KMS-11 (cell line): ENCODE data around the gene NCAPH2.

ENCODE experiments used
- H2AFZ ChIP-seq: fragments of 200-600 bp; sonication (generic); 2 replicates; pipeline ENCODE4 v1.6.1; 2016; ENCODE audit warnings: antibody characterized with exemption, mixed run types, low read depth
- H3K27ac ChIP-seq: fragments of 200-600 bp; sonication (generic); 2 replicates; pipeline ENCODE4 v1.6.1; 2016; ENCODE audit warnings: mild to moderate bottlenecking, mixed run types
- H3K27me3 ChIP-seq: fragments of 200-600 bp; sonication (generic); 2 replicates; pipeline ENCODE4 v1.6.1; 2017; ENCODE audit warnings: mild to moderate bottlenecking, low read depth, mixed run types, moderate library complexity; ENCODE audit not compliant: insufficient read depth
- H3K36me3 ChIP-seq: fragments of 200-600 bp; sonication (generic); 2 replicates; pipeline ENCODE4 v1.6.1; 2017; ENCODE audit warnings: mild to moderate bottlenecking, mixed run types; ENCODE audit not compliant: insufficient read depth
- H3K4me1 ChIP-seq: fragments of 200-600 bp; sonication (generic); 2 replicates; pipeline ENCODE4 v1.6.1; 2016; ENCODE audit warnings: mild to moderate bottlenecking, low read depth, mixed run types; ENCODE audit not compliant: poor library complexity, severe bottlenecking
- H3K4me2 ChIP-seq: fragments of 200-600 bp; sonication (generic); 2 replicates; pipeline ENCODE4 v1.7.0; 2016; ENCODE audit warnings: mild to moderate bottlenecking, mixed run types
- H3K4me3 ChIP-seq: fragments of 200-600 bp; sonication (generic); IDR thresholded peaks from 2 replicates; pipeline ENCODE4 v1.6.1; 2017; ENCODE audit warnings: low read depth, low read length, mixed read lengths; ENCODE audit not compliant: insufficient read depth
- H3K79me2 ChIP-seq: fragments of 200-600 bp; sonication (generic); 2 replicates; pipeline ENCODE4 v1.6.1; 2016; ENCODE audit warnings: low read depth, mixed run types; ENCODE audit not compliant: insufficient read depth
- H3K9ac ChIP-seq: fragments of 200-600 bp; sonication (generic); 2 replicates; pipeline ENCODE4 v1.6.1; 2016; ENCODE audit warnings: mild to moderate bottlenecking, mixed run types
- H4K20me1 ChIP-seq: fragments of 200-600 bp; sonication (generic); 2 replicates; pipeline ENCODE4 v1.6.1; 2016; ENCODE audit warnings: mild to moderate bottlenecking, mixed run types; ENCODE audit not compliant: insufficient read depth
- TF ChIP-seq, protein P1 (sequence below): fragments of 200-600 bp; sonication (generic); conservative IDR thresholded peaks from 2 replicates; pipeline ENCODE4 v1.6.1; 2017; ENCODE audit warnings: low read depth, mild to moderate bottlenecking, antibody characterized with exemption, low read length, moderate library complexity, mixed read lengths

NCAPH2 gene

DNA sequence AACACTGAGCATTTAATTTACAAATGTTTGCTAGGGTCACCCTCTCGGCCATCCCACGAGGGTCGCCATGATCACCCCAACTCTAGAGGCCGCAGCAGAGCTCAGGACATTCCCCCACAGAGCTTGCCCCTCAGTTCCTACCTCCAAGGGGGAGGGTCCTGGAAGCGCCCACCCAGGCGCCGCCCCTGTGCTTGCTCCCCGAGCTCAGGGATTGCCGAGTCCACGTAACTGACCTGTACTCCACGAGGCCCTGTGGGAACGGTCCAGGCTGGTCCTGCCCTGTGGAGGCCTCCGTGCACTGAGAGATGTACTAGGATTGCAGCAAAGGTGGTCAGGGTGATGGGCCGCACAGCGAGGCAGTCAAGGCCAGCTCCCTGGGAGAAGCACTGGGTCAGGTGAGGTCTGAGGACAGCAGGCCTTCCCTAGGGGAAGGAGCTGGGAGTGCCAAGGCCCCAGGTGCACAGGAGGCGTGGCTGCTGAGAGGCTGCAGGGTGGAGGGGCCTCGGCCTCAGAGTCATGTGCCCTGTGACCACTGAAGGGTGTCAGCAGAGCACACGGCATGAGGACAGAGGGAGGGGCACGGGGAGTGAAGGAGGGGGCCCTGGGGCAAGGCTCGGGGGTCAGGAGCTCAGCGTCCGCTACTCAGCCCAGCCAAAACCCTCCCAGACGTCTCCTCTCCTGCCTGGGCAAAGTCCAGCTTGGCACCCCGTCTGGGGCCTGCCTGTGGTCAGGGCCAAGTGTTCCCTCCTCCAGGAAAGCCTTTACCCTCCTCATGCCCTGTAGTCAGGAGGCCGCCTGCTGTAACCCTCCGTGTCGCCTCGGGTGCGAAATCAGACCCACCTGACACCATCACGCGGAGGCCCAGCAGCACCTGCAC is 23.8 kb upstream of the NCAPH2 start:
- H4K20me1 ChIP-seq: no peaks in the 10 kb centered on the region
- H3K27me3 ChIP-seq: no peaks in the 10 kb centered on the region
- no peak overlapping the region for H3K4me3 ChIP-seq
- no peak overlapping the region for H3K9ac ChIP-seq
- no peaks in the 10 kb centered on the region for H3K36me3 ChIP-seq
- no peaks in the 10 kb centered on the region for H3K79me2 ChIP-seq
- H3K27ac ChIP-seq: no peak overlapping the region
- no peak overlapping the region for H2AFZ ChIP-seq
- TF ChIP-seq, protein P1, sequence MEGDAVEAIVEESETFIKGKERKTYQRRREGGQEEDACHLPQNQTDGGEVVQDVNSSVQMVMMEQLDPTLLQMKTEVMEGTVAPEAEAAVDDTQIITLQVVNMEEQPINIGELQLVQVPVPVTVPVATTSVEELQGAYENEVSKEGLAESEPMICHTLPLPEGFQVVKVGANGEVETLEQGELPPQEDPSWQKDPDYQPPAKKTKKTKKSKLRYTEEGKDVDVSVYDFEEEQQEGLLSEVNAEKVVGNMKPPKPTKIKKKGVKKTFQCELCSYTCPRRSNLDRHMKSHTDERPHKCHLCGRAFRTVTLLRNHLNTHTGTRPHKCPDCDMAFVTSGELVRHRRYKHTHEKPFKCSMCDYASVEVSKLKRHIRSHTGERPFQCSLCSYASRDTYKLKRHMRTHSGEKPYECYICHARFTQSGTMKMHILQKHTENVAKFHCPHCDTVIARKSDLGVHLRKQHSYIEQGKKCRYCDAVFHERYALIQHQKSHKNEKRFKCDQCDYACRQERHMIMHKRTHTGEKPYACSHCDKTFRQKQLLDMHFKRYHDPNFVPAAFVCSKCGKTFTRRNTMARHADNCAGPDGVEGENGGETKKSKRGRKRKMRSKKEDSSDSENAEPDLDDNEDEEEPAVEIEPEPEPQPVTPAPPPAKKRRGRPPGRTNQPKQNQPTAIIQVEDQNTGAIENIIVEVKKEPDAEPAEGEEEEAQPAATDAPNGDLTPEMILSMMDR: no peak
- no peak overlapping the region for H3K4me2 ChIP-seq
- no peaks in the 10 kb centered on the region for H3K4me1 ChIP-seq

DNA sequence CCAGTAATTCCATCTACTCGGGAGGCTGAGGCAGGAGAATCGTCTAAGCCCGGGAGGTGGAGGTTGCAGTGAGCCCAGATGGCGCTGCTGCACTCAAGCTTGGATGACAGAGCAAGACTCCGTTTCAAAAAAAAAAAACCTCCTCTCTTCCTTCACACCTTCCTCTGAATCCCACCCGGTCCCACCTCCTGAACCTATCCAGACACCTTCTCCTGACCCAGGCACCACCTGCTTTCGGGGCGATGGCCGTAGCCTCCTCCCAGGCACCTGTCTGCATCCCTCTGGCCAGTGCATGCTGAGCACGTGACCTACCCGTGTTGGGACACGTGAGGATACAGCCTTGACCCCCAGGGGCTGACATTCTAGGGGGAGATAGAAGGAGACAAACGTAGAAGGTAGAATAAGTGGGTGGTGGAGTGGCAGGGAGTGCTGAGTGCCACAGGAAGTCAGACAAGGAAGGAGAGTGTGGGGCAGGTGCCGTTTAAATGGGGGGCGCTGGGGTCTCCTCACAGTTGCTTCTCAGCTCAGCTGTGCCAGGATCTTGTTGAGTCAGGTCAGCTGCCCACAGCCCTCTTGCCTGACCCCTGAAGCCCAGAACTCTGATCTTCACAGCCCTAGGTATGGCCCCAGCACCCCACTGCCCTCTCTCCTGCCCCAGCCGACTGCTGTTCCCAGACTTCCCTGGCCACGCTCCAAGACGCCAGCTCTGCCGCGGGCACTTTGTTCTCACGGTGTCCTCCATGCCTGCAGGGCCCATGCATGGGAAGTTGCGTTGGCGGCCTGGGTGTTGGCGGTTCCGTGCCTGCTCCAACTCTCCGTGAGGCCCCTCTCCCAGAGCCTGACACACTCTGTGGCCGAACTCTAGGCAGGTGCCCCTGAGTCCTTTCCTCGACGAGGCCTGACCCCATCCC is 22.5 kb upstream of the NCAPH2 start:
- Histone ChIP-seq H3K27me3 (no peaks in the 10 kb centered on the region), H3K4me2 (no peak overlapping the region), H3K79me2 (no peaks in the 10 kb centered on the region), H2AFZ (no peak overlapping the region), H3K9ac (no peak overlapping the region), H3K4me1 (no peaks in the 10 kb centered on the region), H3K36me3 (no peaks in the 10 kb centered on the region), H3K4me3 (no peak overlapping the region), H3K27ac (no peak overlapping the region), H4K20me1 (no peaks in the 10 kb centered on the region)
- TF ChIP-seq, protein P1: no peak

DNA sequence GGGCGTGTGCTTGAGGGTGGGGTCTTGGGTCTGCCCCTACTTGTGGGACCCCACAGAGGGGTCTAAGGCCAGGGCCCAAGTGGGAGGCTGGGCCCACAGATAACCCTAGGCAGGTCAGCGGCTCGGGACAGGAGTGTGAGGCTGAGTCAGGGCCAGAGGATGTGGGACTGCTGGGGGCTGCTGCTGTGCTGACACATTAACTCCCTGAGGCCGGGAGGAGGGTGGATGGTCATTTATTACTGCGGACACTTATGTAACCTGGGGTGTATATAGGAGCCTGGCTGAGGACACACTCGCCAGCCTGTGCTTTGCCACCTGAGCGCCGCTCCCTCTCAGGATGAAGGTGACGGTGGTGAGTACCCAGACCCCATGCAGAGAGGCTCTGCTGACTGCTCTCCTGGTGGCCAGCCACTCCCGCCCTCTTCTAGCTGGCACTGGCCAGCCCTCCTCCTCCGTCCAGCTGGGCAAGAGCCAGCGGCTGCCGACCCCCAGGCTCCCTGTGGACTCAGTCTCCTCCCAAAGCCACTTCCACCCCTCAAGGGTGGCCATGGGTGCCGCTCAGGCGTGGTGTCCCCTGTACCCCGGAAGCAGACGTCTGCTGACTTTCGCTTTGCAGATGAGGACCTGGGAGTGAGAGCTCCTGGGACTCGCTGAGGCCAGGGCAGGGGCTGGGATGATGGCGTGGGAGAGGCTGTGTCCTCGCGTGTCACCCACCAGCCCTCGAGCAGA is 21.3 kb upstream of the NCAPH2 start, which contains the start of gene MIOX:
Gene MIOX, plus strand, starts transcription at position 299 of the 729 bp plus-strand sequence. Its CDS starts 39 bp downstream, at position 338.
- no peak within 1 kb of the TSS for H3K27ac ChIP-seq
- no peak within 1 kb of the TSS for H2AFZ ChIP-seq
- no peak within 1 kb of the TSS for H3K9ac ChIP-seq
- no peaks in the 10 kb centered on the region for H3K4me1 ChIP-seq
- TF ChIP-seq, protein P1: no peak
- H3K4me3 ChIP-seq: no peak within 1 kb of the TSS
- H3K4me2 ChIP-seq: no peak within 1 kb of the TSS
- H3K36me3 ChIP-seq: no peaks in the 10 kb centered on the region
- no peaks in the 10 kb centered on the region for H4K20me1 ChIP-seq
- no peaks in the 10 kb centered on the region for H3K79me2 ChIP-seq
- no peaks in the 10 kb centered on the region for H3K27me3 ChIP-seq

DNA sequence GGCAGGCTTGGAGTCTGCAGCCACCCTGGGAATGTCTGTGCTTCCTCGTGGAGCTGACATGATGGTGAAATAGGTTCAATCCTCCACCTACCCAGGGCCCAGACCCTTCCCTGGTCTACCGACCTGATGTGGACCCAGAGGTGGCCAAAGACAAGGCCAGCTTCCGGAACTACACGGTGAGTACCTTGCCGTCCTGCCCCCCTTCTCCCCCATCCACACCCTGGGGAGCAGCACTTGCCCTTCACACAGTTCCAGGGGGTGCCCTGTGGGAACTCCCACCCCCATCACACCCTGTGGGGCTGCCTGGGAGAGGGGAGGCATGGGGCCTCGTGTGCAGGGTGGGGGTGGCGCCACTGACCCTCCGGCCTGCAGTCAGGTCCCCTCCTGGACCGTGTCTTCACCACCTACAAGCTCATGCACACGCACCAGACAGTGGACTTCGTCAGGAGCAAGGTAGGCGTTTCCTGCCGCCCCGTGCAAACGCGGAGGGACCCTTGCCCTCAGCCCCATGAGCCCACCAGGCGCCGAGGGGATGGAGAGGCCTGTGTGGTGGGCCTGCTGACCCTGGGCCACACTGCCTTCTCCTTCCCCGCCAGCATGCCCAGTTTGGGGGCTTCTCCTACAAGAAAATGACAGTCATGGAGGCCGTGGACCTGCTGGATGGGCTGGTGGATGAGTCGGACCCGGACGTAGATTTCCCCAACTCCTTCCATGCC is 20.6 kb upstream of the NCAPH2 start:
- no peak overlapping the region for H2AFZ ChIP-seq
- H3K27ac ChIP-seq: no peak overlapping the region
- H4K20me1 ChIP-seq: no peaks in the 10 kb centered on the region
- no peak overlapping the region for H3K9ac ChIP-seq
- no peak overlapping the region for H3K4me2 ChIP-seq
- H3K36me3 ChIP-seq: no peaks in the 10 kb centered on the region
- H3K4me3 ChIP-seq: no peak overlapping the region
- H3K4me1 ChIP-seq: no peaks in the 10 kb centered on the region
- no peaks in the 10 kb centered on the region for H3K27me3 ChIP-seq
- no peaks in the 10 kb centered on the region for H3K79me2 ChIP-seq
- TF ChIP-seq, protein P1: no peak
